ENCODE data around the gene SLC16A7. TPM values are rescaled to one million over a fixed set of nuclear protein-coding genes. Genes with fewer than 3 reads are reported as not detected.

The SLC16A7 gene
- total RNA-seq, 1 donor from 2014 or later: 12.9 TPM

DNA sequence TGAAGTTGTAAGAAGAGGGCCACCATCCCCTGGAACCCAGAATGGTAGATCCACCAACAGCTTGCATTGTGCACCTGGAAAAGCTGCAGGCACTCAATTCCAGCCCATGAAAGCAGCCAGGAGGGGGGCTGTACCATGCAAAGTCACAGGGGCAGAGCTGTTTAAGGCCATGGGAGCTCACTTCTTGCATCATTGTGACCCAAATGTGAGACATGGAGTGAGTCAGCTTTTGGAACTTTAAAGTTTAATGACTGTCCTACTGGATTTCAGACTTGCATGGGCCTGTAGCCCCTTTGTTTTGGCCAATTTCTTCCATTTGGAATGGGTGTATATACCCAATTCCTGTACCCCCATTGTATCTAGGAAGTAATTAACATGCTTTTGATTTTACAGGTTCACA lies 50.8 kb downstream of the SLC16A7 start:
- H3K4me3 Mint-ChIP-seq: no peak overlapping the region
- H3K4me1 Mint-ChIP-seq (ENCODE audit: unreplicated experiment): peaks cover 7% of the 10 kb centered on the region
- H3K36me3 Mint-ChIP-seq: peaks cover 5% of the 10 kb centered on the region
- H3K9me3 Mint-ChIP-seq: peaks cover 11% of the 10 kb centered on the region
- TF ChIP-seq, protein P1, sequence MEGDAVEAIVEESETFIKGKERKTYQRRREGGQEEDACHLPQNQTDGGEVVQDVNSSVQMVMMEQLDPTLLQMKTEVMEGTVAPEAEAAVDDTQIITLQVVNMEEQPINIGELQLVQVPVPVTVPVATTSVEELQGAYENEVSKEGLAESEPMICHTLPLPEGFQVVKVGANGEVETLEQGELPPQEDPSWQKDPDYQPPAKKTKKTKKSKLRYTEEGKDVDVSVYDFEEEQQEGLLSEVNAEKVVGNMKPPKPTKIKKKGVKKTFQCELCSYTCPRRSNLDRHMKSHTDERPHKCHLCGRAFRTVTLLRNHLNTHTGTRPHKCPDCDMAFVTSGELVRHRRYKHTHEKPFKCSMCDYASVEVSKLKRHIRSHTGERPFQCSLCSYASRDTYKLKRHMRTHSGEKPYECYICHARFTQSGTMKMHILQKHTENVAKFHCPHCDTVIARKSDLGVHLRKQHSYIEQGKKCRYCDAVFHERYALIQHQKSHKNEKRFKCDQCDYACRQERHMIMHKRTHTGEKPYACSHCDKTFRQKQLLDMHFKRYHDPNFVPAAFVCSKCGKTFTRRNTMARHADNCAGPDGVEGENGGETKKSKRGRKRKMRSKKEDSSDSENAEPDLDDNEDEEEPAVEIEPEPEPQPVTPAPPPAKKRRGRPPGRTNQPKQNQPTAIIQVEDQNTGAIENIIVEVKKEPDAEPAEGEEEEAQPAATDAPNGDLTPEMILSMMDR (conservative IDR thresholded peaks at IDR 0.05): no peak
- DNase-seq (ENCODE audit: extremely low spot score, unreplicated experiment): no peak
- H3K27ac Mint-ChIP-seq: no peak overlapping the region
- H3K27me3 Mint-ChIP-seq: no peaks in the 10 kb centered on the region

DNA sequence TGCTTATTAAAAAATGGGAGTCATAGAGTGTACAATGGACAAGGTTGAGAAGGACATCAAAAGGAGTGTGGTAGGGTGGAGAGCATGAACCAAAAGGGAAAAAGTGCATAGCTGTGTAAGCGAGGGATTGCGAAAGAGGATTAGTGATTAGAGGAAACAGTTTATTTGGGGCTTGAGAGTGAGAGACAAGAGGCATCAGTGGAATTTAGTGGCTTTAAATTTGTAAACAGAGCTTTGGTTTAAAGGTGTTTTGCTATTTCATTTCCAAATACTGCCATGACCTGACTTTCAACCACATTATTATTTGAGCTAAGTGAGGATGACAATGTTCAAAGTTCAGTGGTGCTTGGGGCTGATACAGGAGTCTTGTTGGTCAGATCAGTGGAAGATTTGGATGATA lies 53.4 kb downstream of the SLC16A7 start:
- peaks cover 7% of the 10 kb centered on the region for H3K4me1 Mint-ChIP-seq (ENCODE audit: unreplicated experiment)
- no peak overlapping the region for H3K4me3 Mint-ChIP-seq
- no peaks in the 10 kb centered on the region for H3K27me3 Mint-ChIP-seq
- peaks cover 11% of the 10 kb centered on the region for H3K9me3 Mint-ChIP-seq
- TF ChIP-seq, protein P1 (conservative IDR thresholded peaks at IDR 0.05): no peak
- peaks cover 5% of the 10 kb centered on the region for H3K36me3 Mint-ChIP-seq
- no peak overlapping the region for H3K27ac Mint-ChIP-seq
- DNase-seq (ENCODE audit: extremely low spot score, unreplicated experiment): no peak

DNA sequence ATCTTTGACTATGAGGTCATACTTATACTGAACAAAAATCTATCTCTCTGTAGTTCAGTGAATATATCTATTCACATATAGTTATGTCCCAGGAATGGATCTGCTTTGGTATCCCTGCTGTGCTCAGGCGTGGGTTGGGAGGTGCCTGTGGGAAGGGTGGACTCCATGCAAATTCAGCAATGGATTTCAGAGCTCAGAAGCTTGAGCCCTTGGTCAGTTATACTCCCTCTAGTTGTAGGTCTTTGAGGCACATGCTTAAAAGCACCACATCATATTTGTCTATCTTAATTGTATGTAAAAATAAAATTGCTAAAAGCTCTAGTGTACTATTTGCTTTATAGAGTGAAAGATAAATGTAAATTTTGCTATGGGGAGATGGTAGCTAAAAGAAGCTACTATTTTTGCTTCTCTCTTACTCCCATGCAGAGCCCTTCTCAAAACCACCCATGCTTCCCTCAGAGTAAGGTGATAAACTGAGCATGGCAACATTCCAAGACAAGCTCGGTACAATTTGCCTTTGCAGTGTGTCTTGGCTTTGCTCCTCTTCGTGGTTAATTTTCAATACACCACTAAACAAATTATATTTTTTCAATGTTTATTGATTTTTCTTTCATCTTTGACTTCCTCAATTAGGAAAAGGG lies 54.9 kb downstream of the SLC16A7 start:
- no peaks in the 10 kb centered on the region for H3K36me3 Mint-ChIP-seq
- no peak overlapping the region for H3K4me3 Mint-ChIP-seq
- TF ChIP-seq, protein P1 (conservative IDR thresholded peaks at IDR 0.05): no peak
- peaks cover 7% of the 10 kb centered on the region for H3K4me1 Mint-ChIP-seq (ENCODE audit: unreplicated experiment)
- peaks cover 2% of the 10 kb centered on the region for H3K9me3 Mint-ChIP-seq
- no peaks in the 10 kb centered on the region for H3K27me3 Mint-ChIP-seq
- no peak overlapping the region for H3K27ac Mint-ChIP-seq
- no peak for DNase-seq (ENCODE audit: extremely low spot score, unreplicated experiment)

DNA sequence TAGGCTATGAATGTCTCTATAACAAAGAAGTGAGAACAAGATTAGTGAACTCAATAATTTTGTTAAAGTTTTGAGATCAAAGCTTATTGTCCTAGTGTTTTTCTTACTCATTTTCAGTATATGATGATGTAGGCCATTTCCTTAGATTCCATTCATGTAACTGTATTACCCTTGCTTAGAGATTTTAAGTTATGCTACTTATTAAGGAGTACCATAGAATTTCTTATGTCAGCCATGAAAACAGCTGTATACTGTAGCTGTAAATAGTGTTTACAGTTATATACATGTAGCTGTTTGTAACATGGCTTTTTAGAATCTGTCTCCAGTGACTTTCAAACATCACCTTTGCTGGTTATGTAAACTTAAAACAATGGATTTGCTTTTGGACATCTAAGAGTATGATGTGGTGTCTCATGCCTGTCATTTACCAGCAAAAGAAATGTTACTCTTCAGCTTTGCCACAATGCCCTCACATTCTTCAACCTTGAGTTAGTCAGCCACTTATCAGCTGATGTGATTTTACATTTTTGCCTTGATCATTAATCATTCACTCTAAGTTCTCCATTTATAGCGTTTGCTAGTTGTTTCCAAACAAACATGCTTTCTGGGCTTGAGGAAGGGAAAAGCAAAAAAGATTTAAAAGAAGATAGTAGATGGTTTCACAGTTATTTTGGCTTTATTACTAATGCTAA lies 55.5 kb downstream of the SLC16A7 start:
- Mint-ChIP-seq H3K4me1 (ENCODE audit: unreplicated experiment) (peaks cover 7% of the 10 kb centered on the region), H3K9me3 (no peaks in the 10 kb centered on the region), H3K36me3 (no peaks in the 10 kb centered on the region), H3K27me3 (no peaks in the 10 kb centered on the region), H3K27ac (peak overlapping the region; percentile 0), H3K4me3 (no peak overlapping the region)
- TF ChIP-seq, protein P1 (conservative IDR thresholded peaks at IDR 0.05): no peak
- no peak for DNase-seq (ENCODE audit: extremely low spot score, unreplicated experiment)

DNA sequence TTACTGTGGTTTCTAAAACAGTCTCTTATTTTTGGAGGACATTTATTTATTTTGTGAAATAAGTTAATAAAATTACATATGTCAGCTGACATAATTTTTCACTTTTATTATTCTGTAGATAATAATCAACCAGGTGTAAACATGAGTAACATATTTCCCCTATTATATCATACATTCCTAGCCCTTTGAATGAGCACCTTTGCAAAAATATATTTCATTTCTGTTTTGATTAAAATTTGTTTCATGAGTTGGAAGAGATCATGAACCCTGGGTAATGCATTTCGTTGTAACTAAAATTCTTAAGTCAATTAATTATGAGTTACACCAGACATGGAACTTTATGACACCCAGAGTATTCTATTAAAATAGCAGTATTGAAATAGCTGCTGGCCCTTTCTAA lies 56.3 kb downstream of the SLC16A7 start:
- DNase-seq (ENCODE audit: extremely low spot score, unreplicated experiment): no peak
- Mint-ChIP-seq H3K36me3 (no peaks in the 10 kb centered on the region), H3K9me3 (no peaks in the 10 kb centered on the region), H3K4me3 (no peak overlapping the region), H3K27ac (no peak overlapping the region), H3K4me1 (ENCODE audit: unreplicated experiment) (peaks cover 7% of the 10 kb centered on the region), H3K27me3 (no peaks in the 10 kb centered on the region)
- TF ChIP-seq, protein P1 (conservative IDR thresholded peaks at IDR 0.05): no peak

Measured in type B pancreatic cell (in vitro differentiated cells).